ENCODE results near the gene RHAG.
"Not testable (repeated sequence)": the region's sequence is repeated elsewhere in the genome, so short reads cannot be mapped to it uniquely, and the experiment has no call there.

The RHAG gene

DNA sequence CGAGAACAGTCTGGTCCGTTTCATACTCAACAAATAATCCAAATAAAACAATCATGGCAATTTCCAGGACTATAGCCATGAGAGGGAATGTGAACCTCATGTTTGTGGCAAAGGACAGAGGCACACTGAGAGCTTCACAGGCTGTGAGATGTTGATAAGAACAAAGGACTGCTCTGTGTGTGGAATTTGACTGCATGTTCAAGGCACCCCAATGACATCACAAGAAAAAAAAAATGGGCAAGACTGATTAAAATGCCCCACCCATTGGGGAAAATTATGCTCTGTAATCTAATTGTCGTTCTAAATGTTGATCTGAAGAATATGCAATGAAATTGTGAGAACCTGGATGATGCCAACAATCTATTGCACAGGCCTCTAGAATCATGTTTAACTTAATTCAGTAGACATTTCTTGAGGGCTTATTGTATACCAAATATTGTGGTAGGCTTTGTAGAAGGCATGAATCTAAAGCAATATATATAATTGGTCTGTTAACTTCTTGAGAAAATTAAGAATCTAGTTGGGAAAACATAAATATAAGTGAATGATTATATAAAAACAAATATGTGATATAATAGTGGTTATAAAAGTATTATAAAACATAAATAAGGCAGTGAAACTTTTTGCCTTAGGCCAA is at the start of gene RHAG:
Gene RHAG (minus strand): TSS at position 127 of the 637 bp plus-strand sequence. CDS start 27 bp downstream, at position 100.
- no peak within 1 kb of the TSS for H3K4me3 ChIP-seq (ENCODE audit: low read length)
- no peak within 1 kb of the TSS for H3K9ac ChIP-seq (ENCODE audit: low read length)
- H3K27me3 ChIP-seq (ENCODE audit: control insufficient read depth, insufficient read depth, low read length) = no peaks in the 10 kb centered on the region
- no peaks in the 10 kb centered on the region for H3K36me3 ChIP-seq (ENCODE audit: control insufficient read depth, low read depth, low read length)
- no peaks in the 10 kb centered on the region for H3K4me1 ChIP-seq (ENCODE audit: control insufficient read depth, low read depth, low read length)
- H3K27ac ChIP-seq (ENCODE audit: low read length) = no peak within 1 kb of the TSS
- H3K9me3 ChIP-seq (ENCODE audit: control insufficient read depth, low read depth, low read length) = no peaks in the 10 kb centered on the region

DNA sequence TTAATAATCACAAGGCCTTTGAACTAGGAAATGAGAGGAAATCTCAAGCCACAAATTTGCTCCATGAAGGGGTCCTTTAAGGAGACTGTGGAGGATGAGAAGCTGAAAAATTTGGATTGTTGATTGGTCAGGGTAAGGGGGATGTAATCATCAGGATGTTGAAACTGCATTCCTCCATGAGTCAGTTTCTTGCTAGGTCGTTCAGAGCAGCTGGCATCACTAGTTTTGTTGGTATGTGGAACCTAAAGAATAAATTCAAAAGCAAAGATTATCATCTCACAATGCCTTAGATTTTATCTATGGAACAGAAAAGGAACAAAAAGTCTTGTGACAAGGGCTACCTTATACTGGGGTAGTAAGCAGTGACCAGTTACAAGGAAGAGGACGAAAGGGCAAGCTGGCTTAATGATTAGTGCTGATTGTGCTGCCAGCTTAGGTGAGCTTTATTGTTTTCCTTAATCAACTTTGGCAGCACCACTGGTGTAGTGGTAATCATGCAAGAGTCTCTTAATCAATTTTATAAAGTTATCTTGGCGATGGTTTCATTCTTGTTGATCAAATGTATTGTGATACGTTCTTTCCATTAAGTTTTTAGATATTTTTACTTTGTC is 40.1 kb upstream of the RHAG start:
- Histone ChIP-seq H3K27me3 (ENCODE audit: control insufficient read depth, insufficient read depth, low read length) (no peaks in the 10 kb centered on the region), H3K9ac (ENCODE audit: low read length) (no peak overlapping the region), H3K36me3 (ENCODE audit: control insufficient read depth, low read depth, low read length) (no peaks in the 10 kb centered on the region), H3K9me3 (ENCODE audit: control insufficient read depth, low read depth, low read length) (no peaks in the 10 kb centered on the region), H3K4me1 (ENCODE audit: control insufficient read depth, low read depth, low read length) (no peaks in the 10 kb centered on the region), H3K4me3 (ENCODE audit: low read length) (no peak overlapping the region), H3K27ac (ENCODE audit: low read length) (no peak overlapping the region)

DNA sequence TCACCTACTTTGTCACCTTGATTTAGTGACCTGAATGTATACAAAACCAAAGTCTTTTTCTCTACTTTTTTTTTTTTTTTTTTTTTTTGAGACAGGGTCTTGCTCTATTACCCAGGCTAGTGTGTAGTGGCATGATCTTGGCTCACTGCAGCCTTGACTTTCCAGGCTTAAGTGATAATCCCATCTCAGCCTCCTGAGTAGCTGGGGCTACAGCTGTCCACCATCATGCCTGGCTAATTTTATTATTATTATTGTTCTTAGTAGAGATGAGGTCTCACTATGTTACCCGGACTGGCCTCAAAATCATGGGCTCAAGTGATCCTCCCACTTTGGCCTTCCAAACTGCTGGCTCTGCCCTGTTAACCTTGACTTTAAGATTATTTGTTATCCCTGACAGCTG is 39.2 kb upstream of the RHAG start:
- no peaks in the 10 kb centered on the region for H3K9me3 ChIP-seq (ENCODE audit: control insufficient read depth, low read depth, low read length)
- H3K36me3 ChIP-seq (ENCODE audit: control insufficient read depth, low read depth, low read length) = no peaks in the 10 kb centered on the region
- no peaks in the 10 kb centered on the region for H3K4me1 ChIP-seq (ENCODE audit: control insufficient read depth, low read depth, low read length)
- H3K9ac ChIP-seq (ENCODE audit: low read length) = no peak overlapping the region
- no peak overlapping the region for H3K4me3 ChIP-seq (ENCODE audit: low read length)
- no peaks in the 10 kb centered on the region for H3K27me3 ChIP-seq (ENCODE audit: control insufficient read depth, insufficient read depth, low read length)
- no peak overlapping the region for H3K27ac ChIP-seq (ENCODE audit: low read length)

DNA sequence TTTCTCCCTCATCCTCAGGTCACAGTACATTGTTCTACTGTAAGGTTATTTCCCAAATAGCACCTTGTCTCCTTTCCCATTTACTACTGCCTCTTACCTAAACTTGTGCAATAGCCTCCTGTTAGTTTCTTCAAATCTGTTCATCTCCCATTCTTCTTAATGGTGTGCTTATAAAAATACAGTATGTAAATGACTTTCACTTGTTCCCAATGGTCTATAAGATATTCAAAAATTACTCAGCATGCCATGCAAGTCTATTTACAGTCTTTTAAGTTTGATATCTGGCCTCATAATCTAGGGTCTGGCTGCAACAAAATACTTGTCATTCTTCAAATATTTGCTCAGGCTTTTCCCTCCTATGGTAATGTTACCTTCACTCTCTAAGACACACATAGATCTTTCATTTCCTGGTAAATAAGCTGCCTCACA is 31.5 kb upstream of the RHAG start:
- Histone ChIP-seq H3K9me3 (ENCODE audit: control insufficient read depth, low read depth, low read length) (no peaks in the 10 kb centered on the region), H3K4me3 (ENCODE audit: low read length) (no peak overlapping the region), H3K9ac (ENCODE audit: low read length) (no peak overlapping the region), H3K27ac (ENCODE audit: low read length) (no peak overlapping the region), H3K27me3 (ENCODE audit: control insufficient read depth, insufficient read depth, low read length) (no peaks in the 10 kb centered on the region), H3K36me3 (ENCODE audit: control insufficient read depth, low read depth, low read length) (no peaks in the 10 kb centered on the region), H3K4me1 (ENCODE audit: control insufficient read depth, low read depth, low read length) (peaks cover 17% of the 10 kb centered on the region)

DNA sequence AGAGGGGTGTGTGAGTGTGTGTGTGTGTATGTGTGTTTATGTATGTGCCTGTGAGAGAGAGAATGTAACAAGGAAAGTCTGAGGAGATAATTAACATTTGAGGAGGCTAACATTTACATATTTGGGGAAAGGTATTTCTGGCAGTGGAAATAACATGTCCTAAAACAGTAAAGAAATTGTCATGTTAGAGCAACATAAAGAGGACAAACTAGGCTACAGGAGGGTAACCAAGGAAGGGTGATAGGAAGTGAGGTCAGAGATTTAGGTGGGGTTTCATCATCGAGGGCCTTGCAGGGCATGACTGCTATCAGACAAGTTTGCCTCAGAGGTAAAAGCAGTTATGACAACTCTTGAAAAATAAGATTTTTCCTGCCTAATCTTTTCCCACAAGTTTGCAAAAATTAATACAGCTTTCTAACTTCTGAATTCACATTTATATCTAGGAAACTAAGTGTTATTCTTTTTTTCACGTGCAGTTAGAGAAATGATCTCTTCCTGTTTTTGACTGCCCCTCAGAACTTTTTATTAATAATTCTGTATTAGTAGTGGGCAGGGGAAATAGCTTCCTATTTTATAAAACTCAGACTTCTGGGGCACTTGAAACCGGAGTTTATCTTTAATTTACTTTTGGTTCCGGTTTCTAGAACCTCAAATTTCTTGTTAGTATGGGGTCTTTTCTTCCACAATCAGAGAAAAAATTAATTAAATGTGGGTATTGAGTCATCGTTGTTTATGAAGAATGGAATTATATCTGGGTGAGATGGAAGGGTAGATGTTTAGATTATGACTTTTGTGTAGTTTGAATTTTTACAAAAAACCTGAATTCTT is 30.5 kb upstream of the RHAG start:
- no peaks in the 10 kb centered on the region for H3K36me3 ChIP-seq (ENCODE audit: control insufficient read depth, low read depth, low read length)
- no peaks in the 10 kb centered on the region for H3K27me3 ChIP-seq (ENCODE audit: control insufficient read depth, insufficient read depth, low read length)
- no peak overlapping the region for H3K9ac ChIP-seq (ENCODE audit: low read length)
- no peak overlapping the region for H3K27ac ChIP-seq (ENCODE audit: low read length)
- H3K4me1 ChIP-seq (ENCODE audit: control insufficient read depth, low read depth, low read length) = peaks cover 17% of the 10 kb centered on the region
- H3K4me3 ChIP-seq (ENCODE audit: low read length) = no peak overlapping the region
- H3K9me3 ChIP-seq (ENCODE audit: control insufficient read depth, low read depth, low read length) = no peaks in the 10 kb centered on the region

DNA sequence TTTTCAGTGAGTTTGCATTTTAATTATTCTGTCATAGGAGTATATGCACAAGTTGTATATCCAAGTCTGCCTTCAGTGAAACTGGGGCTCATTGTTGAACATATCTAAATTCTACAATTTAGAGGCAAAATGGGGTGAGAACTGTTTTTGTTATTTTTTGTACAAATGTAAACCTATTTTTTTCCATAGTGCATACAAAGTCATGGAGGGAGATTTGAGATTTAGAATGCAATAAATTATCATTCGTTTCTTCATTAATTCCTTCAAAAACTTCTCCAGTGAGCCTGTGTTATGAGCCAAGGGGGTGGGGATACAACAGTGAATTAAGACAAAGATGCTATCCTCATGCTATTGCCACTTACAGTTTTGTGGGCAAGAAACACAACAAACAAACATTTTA is 29.8 kb upstream of the RHAG start:
- H3K4me3 ChIP-seq (ENCODE audit: low read length) = no peak overlapping the region
- H3K4me1 ChIP-seq (ENCODE audit: control insufficient read depth, low read depth, low read length) = peaks cover 17% of the 10 kb centered on the region
- no peaks in the 10 kb centered on the region for H3K27me3 ChIP-seq (ENCODE audit: control insufficient read depth, insufficient read depth, low read length)
- H3K9me3 ChIP-seq (ENCODE audit: control insufficient read depth, low read depth, low read length) = no peaks in the 10 kb centered on the region
- no peaks in the 10 kb centered on the region for H3K36me3 ChIP-seq (ENCODE audit: control insufficient read depth, low read depth, low read length)
- no peak overlapping the region for H3K27ac ChIP-seq (ENCODE audit: low read length)
- H3K9ac ChIP-seq (ENCODE audit: low read length) = no peak overlapping the region

DNA sequence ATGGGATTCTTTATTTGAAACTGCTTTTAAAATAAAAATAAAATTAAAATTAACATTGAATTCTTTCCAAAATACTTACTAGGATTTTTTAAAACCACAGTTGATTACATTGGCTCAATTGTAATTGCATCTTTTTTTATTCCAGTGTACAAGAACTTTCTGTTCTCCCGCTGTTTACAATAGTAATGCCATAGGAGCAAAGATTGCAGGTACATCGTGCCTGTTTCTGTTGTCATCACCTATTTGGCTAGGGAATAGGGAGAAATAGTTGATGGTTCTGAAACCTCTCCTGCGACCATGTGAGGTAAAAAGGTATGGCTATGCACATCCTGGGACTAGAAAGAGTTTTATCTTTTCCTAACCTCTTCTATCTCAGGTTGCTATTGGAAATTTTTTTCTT is 28.2 kb upstream of the RHAG start:
- H3K27ac ChIP-seq (ENCODE audit: low read length) = no peak overlapping the region
- no peaks in the 10 kb centered on the region for H3K36me3 ChIP-seq (ENCODE audit: control insufficient read depth, low read depth, low read length)
- H3K9me3 ChIP-seq (ENCODE audit: control insufficient read depth, low read depth, low read length) = no peaks in the 10 kb centered on the region
- peaks cover 17% of the 10 kb centered on the region for H3K4me1 ChIP-seq (ENCODE audit: control insufficient read depth, low read depth, low read length)
- H3K9ac ChIP-seq (ENCODE audit: low read length) = no peak overlapping the region
- no peak overlapping the region for H3K4me3 ChIP-seq (ENCODE audit: low read length)
- no peaks in the 10 kb centered on the region for H3K27me3 ChIP-seq (ENCODE audit: control insufficient read depth, insufficient read depth, low read length)

DNA sequence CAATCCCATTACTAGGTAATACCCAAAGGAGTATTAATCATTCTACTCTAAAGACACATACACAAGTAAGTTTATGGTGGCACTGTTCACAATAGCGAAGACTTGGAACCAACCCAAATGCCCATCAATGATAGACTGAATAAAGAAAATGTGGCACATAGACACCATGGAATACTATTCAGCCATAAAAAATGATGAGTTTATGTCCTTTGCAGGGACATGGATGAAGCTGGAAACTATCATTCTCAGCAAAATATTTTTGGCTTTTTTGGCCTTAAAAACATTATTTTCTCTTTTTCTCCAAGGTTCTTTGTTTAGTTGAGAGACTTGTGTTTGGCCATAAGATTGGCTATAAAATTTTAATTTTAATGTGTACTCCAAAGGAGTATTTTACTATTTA is 27.4 kb upstream of the RHAG start:
- H3K9ac ChIP-seq (ENCODE audit: low read length); H3K4me3 ChIP-seq (ENCODE audit: low read length); H3K36me3 ChIP-seq (ENCODE audit: control insufficient read depth, low read depth, low read length); H3K9me3 ChIP-seq (ENCODE audit: control insufficient read depth, low read depth, low read length); H3K27ac ChIP-seq (ENCODE audit: low read length); H3K27me3 ChIP-seq (ENCODE audit: control insufficient read depth, insufficient read depth, low read length): not testable (repeated sequence)
- H3K4me1 ChIP-seq (ENCODE audit: control insufficient read depth, low read depth, low read length) = peaks cover 17% of the 10 kb centered on the region

DNA sequence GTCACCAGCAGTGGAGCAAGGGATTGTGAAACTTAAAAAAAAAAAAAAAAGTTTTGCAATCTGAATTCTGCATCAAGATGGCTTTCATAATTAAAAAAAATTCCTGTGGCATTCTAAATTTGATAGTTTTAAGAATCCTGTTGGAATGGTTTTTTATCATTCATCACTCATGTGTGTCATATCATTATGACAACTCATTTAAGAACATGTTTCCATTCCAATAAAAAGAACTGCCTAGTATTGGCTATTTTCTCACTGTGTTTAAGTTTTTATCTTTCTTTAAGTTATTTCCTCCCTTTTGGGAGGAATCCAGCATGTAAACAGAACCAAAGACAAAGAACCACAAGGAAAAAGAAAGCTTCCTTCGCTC is 26.2 kb upstream of the RHAG start:
- peaks cover 13% of the 10 kb centered on the region for H3K4me1 ChIP-seq (ENCODE audit: control insufficient read depth, low read depth, low read length)

DNA sequence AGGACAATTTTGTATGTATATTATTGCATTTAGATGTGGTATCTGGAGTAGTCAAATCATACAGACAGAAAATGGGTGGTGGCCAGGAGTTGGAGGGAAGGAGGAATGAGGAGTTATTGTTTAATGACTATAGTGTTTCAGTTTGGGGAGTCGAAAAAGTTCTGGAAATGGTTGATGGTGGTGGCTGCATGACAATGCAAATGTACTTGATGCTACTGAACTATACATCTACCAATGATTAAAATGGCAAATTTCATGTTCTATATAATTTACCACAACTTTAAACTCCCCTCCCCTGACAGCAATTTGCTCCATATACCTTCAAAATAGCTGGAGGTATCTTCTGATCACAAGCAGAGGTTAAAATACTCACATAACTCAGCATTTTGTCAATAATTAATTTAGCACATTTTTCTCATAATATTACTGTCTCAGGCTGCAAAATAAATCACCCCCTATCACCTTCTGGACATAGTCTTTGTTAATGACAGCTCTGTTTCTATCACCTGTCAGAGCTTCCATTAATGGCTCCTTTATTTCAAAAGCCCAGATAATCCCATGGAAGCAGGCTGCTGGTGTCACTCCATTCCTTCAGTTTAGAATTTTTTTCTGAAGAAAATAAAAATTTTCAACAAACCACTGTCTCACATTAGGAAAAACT is 25.7 kb upstream of the RHAG start:
- no peaks in the 10 kb centered on the region for H3K9me3 ChIP-seq (ENCODE audit: control insufficient read depth, low read depth, low read length)
- H3K4me1 ChIP-seq (ENCODE audit: control insufficient read depth, low read depth, low read length) = peaks cover 9% of the 10 kb centered on the region
- H3K36me3 ChIP-seq (ENCODE audit: control insufficient read depth, low read depth, low read length) = no peaks in the 10 kb centered on the region
- H3K9ac ChIP-seq (ENCODE audit: low read length) = no peak overlapping the region
- H3K4me3 ChIP-seq (ENCODE audit: low read length) = no peak overlapping the region
- no peaks in the 10 kb centered on the region for H3K27me3 ChIP-seq (ENCODE audit: control insufficient read depth, insufficient read depth, low read length)
- no peak overlapping the region for H3K27ac ChIP-seq (ENCODE audit: low read length)

More for the DNA sequence above, 26.2 kb upstream of the RHAG start:
- no peaks in the 10 kb centered on the region for H3K9me3 ChIP-seq (ENCODE audit: control insufficient read depth, low read depth, low read length)
- H3K27ac ChIP-seq (ENCODE audit: low read length) = no peak overlapping the region
- H3K27me3 ChIP-seq (ENCODE audit: control insufficient read depth, insufficient read depth, low read length) = no peaks in the 10 kb centered on the region
- no peaks in the 10 kb centered on the region for H3K36me3 ChIP-seq (ENCODE audit: control insufficient read depth, low read depth, low read length)
- no peak overlapping the region for H3K4me3 ChIP-seq (ENCODE audit: low read length)
- H3K9ac ChIP-seq (ENCODE audit: low read length) = no peak overlapping the region

DNA sequence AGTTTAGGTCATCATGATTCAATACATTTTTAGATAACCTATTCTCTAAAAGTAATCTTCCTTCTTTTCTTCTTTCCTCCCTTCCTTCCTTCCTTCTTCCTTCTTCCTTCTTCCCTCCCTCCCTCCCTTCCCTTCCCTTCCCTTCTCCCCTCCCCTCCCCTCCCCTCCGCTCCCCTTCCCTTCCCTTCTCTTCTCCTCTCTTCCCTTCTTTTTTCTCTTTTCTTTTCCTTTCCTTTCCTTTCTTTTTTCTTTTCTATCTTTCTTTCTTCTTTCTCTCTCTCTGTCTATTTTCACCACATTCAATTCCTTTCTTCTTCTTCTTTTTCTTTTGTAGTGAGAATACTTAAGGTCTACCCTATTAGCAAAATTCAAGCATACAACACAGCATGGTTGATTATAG is 17.3 kb upstream of the RHAG start:
- Histone ChIP-seq H3K27ac (ENCODE audit: low read length) (no peak overlapping the region), H3K9me3 (ENCODE audit: control insufficient read depth, low read depth, low read length) (no peaks in the 10 kb centered on the region), H3K9ac (ENCODE audit: low read length) (no peak overlapping the region), H3K4me3 (ENCODE audit: low read length) (no peak overlapping the region), H3K27me3 (ENCODE audit: control insufficient read depth, insufficient read depth, low read length) (no peaks in the 10 kb centered on the region), H3K4me1 (ENCODE audit: control insufficient read depth, low read depth, low read length) (no peaks in the 10 kb centered on the region), H3K36me3 (ENCODE audit: control insufficient read depth, low read depth, low read length) (no peaks in the 10 kb centered on the region)
